ENCODE results near the gene IGF1. TPM values are rescaled to one million over a fixed set of nuclear protein-coding genes. Genes with fewer than 3 reads are reported as not detected.

Gene IGF1
- total RNA-seq, 1 experiment from 2014 or later: 0.42 TPM

- Histone ChIP-seq H3K4me1 (ENCODE audit: control insufficient read depth in 1 of 2, insufficient read depth in 2 of 2, low read length in 2 of 2) (no peaks in the 10 kb centered on the region), H3K9ac (ENCODE audit: low read length) (no peak overlapping the region), H3K79me2 (ENCODE audit: insufficient read depth, low read length) (no peaks in the 10 kb centered on the region), H3K4me3 (replicated peaks in 1 of 2; ENCODE audit: low read depth in 1 of 2, low read length in 2 of 2) (no peak overlapping the region), H2AFZ (ENCODE audit: low read depth, low read length, poor library complexity, severe bottlenecking) (no peak overlapping the region), H3K36me3 (ENCODE audit: control insufficient read depth in 1 of 2, insufficient read depth in 2 of 2, low read length in 2 of 2) (no peaks in the 10 kb centered on the region), H3K27me3 (ENCODE audit: insufficient read depth, low read length) (peaks cover 7% of the 10 kb centered on the region; the same call in 1 of the 2 replicates), H3K9me2 (ENCODE audit: insufficient read depth) (no peaks in the 10 kb centered on the region), H3K9me3 (ENCODE audit: control insufficient read depth in 1 of 2, insufficient read depth in 1 of 2, low read depth in 1 of 2, low read length in 2 of 2) (no peaks in the 10 kb centered on the region; a peak in 1 of 4 replicates), H3K4me2 (ENCODE audit: low read length) (no peak overlapping the region), H4K20me1 (ENCODE audit: insufficient read depth) (no peaks in the 10 kb centered on the region), H3K27ac (ENCODE audit: low read depth, low read length) (no peak overlapping the region)
- CTCF ChIA-PET: no interaction called here
- ATAC-seq (no peak), DNase-seq (ENCODE audit: low read depth, low spot score) (no peak)
- intact Hi-C loops (cut with micrococcal nuclease): no loop called here
- RAD21 ChIA-PET (ENCODE audit: low non-redundant PET in 1 of 2, low total read pairs in 2 of 2, uncharacterized antibody in 2 of 2, unreplicated experiment in 2 of 2): no interaction called here
- TF ChIP-seq REST (IDR thresholded peaks at IDR 0.05; ENCODE audit: low read depth): no peak
- TF ChIP-seq CEBPB (IDR thresholded peaks at IDR 0.05; ENCODE audit: low read depth): no peak
- TF ChIP-seq RAD21 (IDR thresholded peaks at IDR 0.05; ENCODE audit: low read depth): no peak
- TF ChIP-seq YY1 (IDR thresholded peaks at IDR 0.05; ENCODE audit: extremely low read depth, insufficient replicate concordance, low read depth, low read length): no peak
- no peak for TF ChIP-seq POLR2AphosphoS5 (IDR thresholded peaks at IDR 0.05; ENCODE audit: low read depth, low read length)
- TF ChIP-seq TCF7L2 (IDR thresholded peaks at IDR 0.05; ENCODE audit: borderline replicate concordance, extremely low read depth, insufficient read depth, insufficient read length): no peak
- TF ChIP-seq, protein P1, sequence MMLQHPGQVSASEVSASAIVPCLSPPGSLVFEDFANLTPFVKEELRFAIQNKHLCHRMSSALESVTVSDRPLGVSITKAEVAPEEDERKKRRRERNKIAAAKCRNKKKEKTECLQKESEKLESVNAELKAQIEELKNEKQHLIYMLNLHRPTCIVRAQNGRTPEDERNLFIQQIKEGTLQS (IDR thresholded peaks at IDR 0.05): no peak
- TF ChIP-seq FOSL1 (IDR thresholded peaks at IDR 0.05; ENCODE audit: low read depth): no peak
- TF ChIP-seq EGR1 (IDR thresholded peaks at IDR 0.05; ENCODE audit: low read depth): no peak
- no peak for TF ChIP-seq SP1 (IDR thresholded peaks at IDR 0.05; ENCODE audit: low read depth)
- no peak for TF ChIP-seq POLR2A (IDR thresholded peaks at IDR 0.05; ENCODE audit: borderline replicate concordance, extremely low read depth, insufficient read depth, insufficient read length)
- TF ChIP-seq CBX3 (IDR thresholded peaks at IDR 0.05; ENCODE audit: low read depth): no peak
- no peak for TF ChIP-seq SIN3A (IDR thresholded peaks at IDR 0.05; ENCODE audit: low read depth)
- no peak for TF ChIP-seq EZH2 (IDR thresholded peaks at IDR 0.05)
- TF ChIP-seq, protein P2, sequence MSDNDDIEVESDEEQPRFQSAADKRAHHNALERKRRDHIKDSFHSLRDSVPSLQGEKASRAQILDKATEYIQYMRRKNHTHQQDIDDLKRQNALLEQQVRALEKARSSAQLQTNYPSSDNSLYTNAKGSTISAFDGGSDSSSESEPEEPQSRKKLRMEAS (IDR thresholded peaks at IDR 0.05): no peak
- no peak for TF ChIP-seq CTCF (IDR thresholded peaks at IDR 0.05 in 2 of 3, conservative IDR thresholded peaks at IDR 0.05 in 1 of 3; ENCODE audit: borderline replicate concordance in 1 of 3, insufficient read depth in 1 of 3, low read depth in 2 of 3, low read length in 2 of 3)
- no peak for TF ChIP-seq ZNF274 (IDR thresholded peaks at IDR 0.05; ENCODE audit: low read depth, low read length)
- TF ChIP-seq ZBTB33 (IDR thresholded peaks at IDR 0.05; ENCODE audit: extremely low read depth, insufficient replicate concordance, low read length): no peak
- TF ChIP-seq ZFX (IDR thresholded peaks at IDR 0.05): no peak
- TF ChIP-seq ELF1 (IDR thresholded peaks at IDR 0.05; ENCODE audit: borderline replicate concordance, low read depth): no peak
- POLR2A ChIA-PET: no interaction called here
- no TSS peak for BruUV-seq (replicated peaks)
These were observed 115.7 kb downstream of the IGF1 start for GRCh38 chr12:102364709-102365108.
